ENCODE results near the gene RPL11. TPM values are rescaled to one million over a fixed set of nuclear protein-coding genes. Genes with fewer than 3 reads are reported as not detected.

The RPL11 gene
- polyA plus RNA-seq, 1 donor from 2014 or later, result 1,136 TPM

- Histone ChIP-seq H3K36me3 (ENCODE audit: insufficient read depth, low read length) (no peaks in the 10 kb centered on the region), H3K4me3 (ENCODE audit: low read length) (no peak overlapping the region), H2AFZ (ENCODE audit: low read depth, low read length) (no peak overlapping the region), H3K4me2 (ENCODE audit: low read length) (no peak overlapping the region), H3K9me2 (ENCODE audit: insufficient read depth, low read length) (no peaks in the 10 kb centered on the region), H3K79me2 (replicated peaks; ENCODE audit: insufficient read depth, low read length) (no peaks in the 10 kb centered on the region), H3F3A (ENCODE audit: insufficient read depth, low read length, poor library complexity, severe bottlenecking) (no peaks in the 10 kb centered on the region), H4K20me1 (ENCODE audit: insufficient read depth) (no peaks in the 10 kb centered on the region), H3K27ac (ENCODE audit: low read length) (no peak overlapping the region), H3K9me3 (ENCODE audit: low read length) (no peaks in the 10 kb centered on the region), H3K9ac (ENCODE audit: low read length) (no peak overlapping the region), H3K27me3 (ENCODE audit: insufficient read depth, low read depth, low read length) (no peaks in the 10 kb centered on the region)
- TF ChIP-seq SMC3 (conservative IDR thresholded peaks at IDR 0.05; ENCODE audit: poor library complexity) (no peak), CTCF (IDR thresholded peaks at IDR 0.05; ENCODE audit: poor library complexity, severe bottlenecking) (no peak), EP300 (conservative IDR thresholded peaks at IDR 0.05; ENCODE audit: poor library complexity, severe bottlenecking) (no peak), MXI1 (conservative IDR thresholded peaks at IDR 0.05; ENCODE audit: poor library complexity, severe bottlenecking) (no peak), EZH2 (IDR thresholded peaks at IDR 0.05; ENCODE audit: borderline replicate concordance, insufficient read depth, low read length, poor library complexity, severe bottlenecking) (no peak), POLR2AphosphoS5 (IDR thresholded peaks at IDR 0.05) (no peak), REST (IDR thresholded peaks at IDR 0.05; ENCODE audit: borderline replicate concordance) (no peak), TAF1 (IDR thresholded peaks at IDR 0.05; ENCODE audit: low read depth) (no peak)
Measured at GRCh38 chr1:23670709-23671108, 20.9 kb upstream of the RPL11 start.

- TF ChIP-seq TAF1 (IDR thresholded peaks at IDR 0.05; ENCODE audit: low read depth) (no peak), SMC3 (conservative IDR thresholded peaks at IDR 0.05; ENCODE audit: poor library complexity) (no peak), EP300 (conservative IDR thresholded peaks at IDR 0.05; ENCODE audit: poor library complexity, severe bottlenecking) (no peak), RAD21 (conservative IDR thresholded peaks at IDR 0.05) (no peak)
- no peaks in the 10 kb centered on the region for H3K27me3 ChIP-seq (ENCODE audit: insufficient read depth, low read depth, low read length)
- no peak overlapping the region for H3K27ac ChIP-seq (ENCODE audit: low read length)
- no peaks in the 10 kb centered on the region for H3F3A ChIP-seq (ENCODE audit: insufficient read depth, low read length, poor library complexity, severe bottlenecking)
- H3K36me3 ChIP-seq (ENCODE audit: insufficient read depth, low read length), result no peaks in the 10 kb centered on the region
- H3K4me2 ChIP-seq (ENCODE audit: low read length), result no peak overlapping the region
- no peak overlapping the region for H2AFZ ChIP-seq (ENCODE audit: low read depth, low read length)
- H3K4me3 ChIP-seq (ENCODE audit: low read length), result no peak overlapping the region
- no peaks in the 10 kb centered on the region for H3K9me3 ChIP-seq (ENCODE audit: low read length)
- H3K9me2 ChIP-seq (ENCODE audit: insufficient read depth, low read length), result no peaks in the 10 kb centered on the region
- H3K79me2 ChIP-seq (replicated peaks; ENCODE audit: insufficient read depth, low read length), result no peaks in the 10 kb centered on the region
- H3K9ac ChIP-seq (ENCODE audit: low read length), result no peak overlapping the region
- no peaks in the 10 kb centered on the region for H4K20me1 ChIP-seq (ENCODE audit: insufficient read depth)
Measured at GRCh38 chr1:23673086-23673813, 18.4 kb upstream of the RPL11 start.
